Stimulated activated naive B cell treated with anti-CD40 and anti-IgM and Interleukin-4, amounts not matched to agents 10 μg/mL and 1 μg/mL and 100 μg/mL, for 72 hours (primary cell): Measurements from ENCODE around the gene FAM47E.
"Not testable (repeated sequence)": the region's sequence is repeated elsewhere in the genome, so short reads cannot be mapped to it uniquely, and the experiment has no call there.

Experiments
- ATAC-seq, 2 donors: fragments of 150-1000 bp; cut with Tn5 transposase; replicated peaks; 2 replicates each; pipeline ENCODE4 v1.10.0; 2021; ENCODE audit warnings: moderate library complexity in 1 of 2
- DNase-seq: peaks from one replicate; pipeline ENCODE4 v3.0.0; 2021
- H3K27ac Mint-ChIP-seq: one replicate; pipeline ENCODE4 v1.8.0; 2022; ENCODE audit warnings: mild to moderate bottlenecking, mixed read lengths
- H3K27me3 Mint-ChIP-seq, 2 donors: one replicate each; pipeline ENCODE4 v1.8.0; 2022; ENCODE audit warnings: mixed read lengths in 2 of 2
- H3K36me3 Mint-ChIP-seq, 2 donors: one replicate each; pipeline ENCODE4 v1.8.0; 2022; ENCODE audit warnings: mixed read lengths in 2 of 2, mild to moderate bottlenecking in 1 of 2
- H3K4me1 Mint-ChIP-seq, 2 donors: one replicate each; pipeline ENCODE4 v1.8.0; 2022; ENCODE audit warnings: mixed read lengths in 2 of 2, mild to moderate bottlenecking in 1 of 2
- H3K4me3 Mint-ChIP-seq, 2 donors: one replicate each; pipeline ENCODE4 v1.8.0; 2022; ENCODE audit warnings: mild to moderate bottlenecking in 2 of 2, mixed read lengths in 2 of 2, moderate library complexity in 1 of 2
- H3K9me3 Mint-ChIP-seq, 2 donors: one replicate each; pipeline ENCODE4 v1.8.0; 2022; ENCODE audit warnings: mixed read lengths in 2 of 2, mild to moderate bottlenecking in 1 of 2

FAM47E gene

GRCh38 chr4:76282941-76283689 is 31.6 kb downstream of the FAM47E start:
- ATAC-seq (no peak), DNase-seq (no peak)
- Mint-ChIP-seq H3K36me3 (no peaks in the 10 kb centered on the region), H3K27me3 (peaks cover 13 to 21% of the 10 kb centered on the region in 2 donors), H3K4me1 (no peaks in the 10 kb centered on the region), H3K9me3 (peaks cover 0 to 2% of the 10 kb centered on the region in 2 donors), H3K4me3 (no peak overlapping the region), H3K27ac (no peak overlapping the region)

- Mint-ChIP-seq H3K27me3 (peaks cover 14 to 21% of the 10 kb centered on the region in 2 donors), H3K36me3 (no peaks in the 10 kb centered on the region), H3K9me3 (peaks cover 0 to 2% of the 10 kb centered on the region in 2 donors), H3K4me1 (no peaks in the 10 kb centered on the region), H3K4me3 (no peak overlapping the region), H3K27ac (no peak overlapping the region)
- DNase-seq = no peak
- no peak for ATAC-seq
Measured at GRCh38 chr4:76283900-76284299, 32.4 kb downstream of the FAM47E start.

GRCh38 chr4:76287811-76288210 is 36.3 kb downstream of the FAM47E start:
- H3K36me3 Mint-ChIP-seq, DNase-seq, H3K9me3 Mint-ChIP-seq, H3K27ac Mint-ChIP-seq, H3K4me1 Mint-ChIP-seq, H3K4me3 Mint-ChIP-seq, ATAC-seq: not testable (repeated sequence)
- H3K27me3 Mint-ChIP-seq = peaks cover 24 to 35% of the 10 kb centered on the region in 2 donors

GRCh38 chr4:76292730-76293129 is 41.2 kb downstream of the FAM47E start:
- Mint-ChIP-seq H3K27ac (no peak overlapping the region), H3K4me3 (no peak overlapping the region), H3K4me1 (no peaks in the 10 kb centered on the region), H3K36me3 (peaks cover 0 to 3% of the 10 kb centered on the region in 2 donors), H3K27me3 (peaks cover 19 to 23% of the 10 kb centered on the region in 2 donors), H3K9me3 (peaks cover 0 to 4% of the 10 kb centered on the region in 2 donors)
- ATAC-seq (no peak), DNase-seq (no peak)

- peaks cover 5 to 10% of the 10 kb centered on the region in 2 donors for H3K9me3 Mint-ChIP-seq
- H3K27ac Mint-ChIP-seq = no peak overlapping the region
- ATAC-seq (no peak), DNase-seq (no peak)
- H3K4me1 Mint-ChIP-seq = no peaks in the 10 kb centered on the region
- H3K27me3 Mint-ChIP-seq = peaks cover 15 to 20% of the 10 kb centered on the region in 2 donors
- no peak overlapping the region for H3K4me3 Mint-ChIP-seq
- peaks cover 0 to 5% of the 10 kb centered on the region in 2 donors for H3K36me3 Mint-ChIP-seq
Measured at GRCh38 chr4:76293772-76294171, 42.3 kb downstream of the FAM47E start.

- H3K9me3 Mint-ChIP-seq = peaks cover 5 to 10% of the 10 kb centered on the region in 2 donors
- H3K4me1 Mint-ChIP-seq = peaks cover 4% of the 10 kb centered on the region in 2 donors
- no peak overlapping the region for H3K4me3 Mint-ChIP-seq
- peaks cover 5 to 10% of the 10 kb centered on the region in 2 donors for H3K27me3 Mint-ChIP-seq
- ATAC-seq (no peak), DNase-seq (no peak)
- no peak overlapping the region for H3K27ac Mint-ChIP-seq
- H3K36me3 Mint-ChIP-seq = peaks cover 0 to 5% of the 10 kb centered on the region in 2 donors
Measured at GRCh38 chr4:76296286-76296820, 44.8 kb downstream of the FAM47E start.

GRCh38 chr4:76298227-76298626 is 46.7 kb downstream of the FAM47E start:
- peaks cover 5 to 10% of the 10 kb centered on the region in 2 donors for H3K9me3 Mint-ChIP-seq
- ATAC-seq = no peak

GRCh38 chr4:76300012-76300411 is 48.5 kb downstream of the FAM47E start:
- Mint-ChIP-seq H3K4me3 (no peak overlapping the region), H3K9me3 (peaks cover 5 to 10% of the 10 kb centered on the region in 2 donors), H3K27me3 (peaks cover 12 to 23% of the 10 kb centered on the region in 2 donors), H3K36me3 (peaks cover 0 to 5% of the 10 kb centered on the region in 2 donors), H3K27ac (no peak overlapping the region), H3K4me1 (peaks cover 10 to 11% of the 10 kb centered on the region in 2 donors)
- ATAC-seq (no peak), DNase-seq (no peak)

More at GRCh38 chr4:76298227-76298626, 46.7 kb downstream of the FAM47E start:
- peaks cover 8 to 13% of the 10 kb centered on the region in 2 donors for H3K27me3 Mint-ChIP-seq
- peaks cover 0 to 5% of the 10 kb centered on the region in 2 donors for H3K36me3 Mint-ChIP-seq
- no peak overlapping the region for H3K27ac Mint-ChIP-seq
- peaks cover 6 to 8% of the 10 kb centered on the region in 2 donors for H3K4me1 Mint-ChIP-seq
- no peak overlapping the region for H3K4me3 Mint-ChIP-seq
- DNase-seq = no peak

- H3K9me3 Mint-ChIP-seq = peaks cover 5 to 10% of the 10 kb centered on the region in 2 donors
- peaks cover 18 to 35% of the 10 kb centered on the region in 2 donors for H3K27me3 Mint-ChIP-seq
- H3K4me1 Mint-ChIP-seq = peaks cover 12 to 19% of the 10 kb centered on the region in 2 donors
- H3K4me3 Mint-ChIP-seq = no peak overlapping the region
- no peak overlapping the region for H3K27ac Mint-ChIP-seq
- peak; percentile 13 for DNase-seq
- ATAC-seq = peak; percentile 89 to 91
- peaks cover 0 to 5% of the 10 kb centered on the region in 2 donors for H3K36me3 Mint-ChIP-seq
Measured at GRCh38 chr4:76301068-76301774, 49.7 kb downstream of the FAM47E start.

GRCh38 chr4:76301775-76302162 is 50.2 kb downstream of the FAM47E start:
- no peak overlapping the region for H3K27ac Mint-ChIP-seq
- DNase-seq = no peak
- peaks cover 14 to 24% of the 10 kb centered on the region in 2 donors for H3K4me1 Mint-ChIP-seq
- H3K9me3 Mint-ChIP-seq = peaks cover 5 to 10% of the 10 kb centered on the region in 2 donors
- no peak for ATAC-seq
- H3K36me3 Mint-ChIP-seq = peaks cover 0 to 5% of the 10 kb centered on the region in 2 donors
- no peak overlapping the region for H3K4me3 Mint-ChIP-seq
- H3K27me3 Mint-ChIP-seq = peaks cover 21 to 41% of the 10 kb centered on the region in 2 donors

GRCh38 chr4:76302826-76303438 is 51.4 kb downstream of the FAM47E start:
- no peak for DNase-seq
- Mint-ChIP-seq H3K9me3 (peaks cover 5 to 6% of the 10 kb centered on the region in 2 donors), H3K27ac (no peak overlapping the region), H3K4me3 (no peak overlapping the region), H3K4me1 (peaks cover 14 to 25% of the 10 kb centered on the region in 2 donors), H3K36me3 (peaks cover 0 to 2% of the 10 kb centered on the region in 2 donors), H3K27me3 (peaks cover 21 to 47% of the 10 kb centered on the region in 2 donors)
- ATAC-seq = no peak

- Mint-ChIP-seq H3K4me3 (peak overlapping the region; percentile 83 to 89), H3K27ac (no peak overlapping the region), H3K4me1 (peaks cover 14 to 25% of the 10 kb centered on the region in 2 donors), H3K9me3 (no peaks in the 10 kb centered on the region), H3K36me3 (no peaks in the 10 kb centered on the region), H3K27me3 (peaks cover 27 to 56% of the 10 kb centered on the region in 2 donors)
- no peak for ATAC-seq
- DNase-seq = no peak
Measured at GRCh38 chr4:76305033-76305687, 53.6 kb downstream of the FAM47E start.

- ATAC-seq (peak; percentile 66 to 76), DNase-seq (peak; percentile 6)
- Mint-ChIP-seq H3K27me3 (peaks cover 27 to 56% of the 10 kb centered on the region in 2 donors), H3K36me3 (no peaks in the 10 kb centered on the region), H3K27ac (no peak within 1 kb of the TSS), H3K4me1 (peaks cover 11 to 22% of the 10 kb centered on the region in 2 donors), H3K4me3 (peak within 1 kb of the TSS; percentile 83 to 89), H3K9me3 (no peaks in the 10 kb centered on the region)
Measured at GRCh38 chr4:76305971-76306881, 54.7 kb downstream of the FAM47E start, which contains the start of gene STBD1. TSS of gene STBD1 (plus strand) at chr4:76306733. CDS start at chr4:76306770, 37 bp downstream.
